GM19193 (cell line): ENCODE measurements around the gene ESPN.

ENCODE experiments used
- POLR2A ChIP-seq: IDR thresholded peaks from 4 replicates; pipeline ENCODE4 v1.6.1; 2011; ENCODE audit not compliant: insufficient read depth, insufficient read length; ENCODE audit errors: extremely low read depth

ESPN gene

GRCh38 chr1:6485168-6486101 lies 60.9 kb downstream of the ESPN start:
- TF ChIP-seq POLR2A, result no peak

- no peak for TF ChIP-seq POLR2A
These were observed 61.9 kb downstream of the ESPN start for GRCh38 chr1:6486433-6487011.

- TF ChIP-seq POLR2A, result no peak
These were observed 63.4 kb downstream of the ESPN start for GRCh38 chr1:6487804-6488484.

- no peak for TF ChIP-seq POLR2A
These were observed 64.2 kb downstream of the ESPN start for GRCh38 chr1:6488602-6489382.

GRCh38 chr1:6489383-6489765 lies 64.8 kb downstream of the ESPN start:
- TF ChIP-seq POLR2A, result no peak

- no peak for TF ChIP-seq POLR2A
These were observed 65.2 kb downstream of the ESPN start for GRCh38 chr1:6489799-6490180.

GRCh38 chr1:6490181-6491080 lies 65.9 kb downstream of the ESPN start:
- peak; percentile 50 for TF ChIP-seq POLR2A

GRCh38 chr1:6491081-6491449 lies 66.5 kb downstream of the ESPN start:
- no peak for TF ChIP-seq POLR2A

GRCh38 chr1:6491480-6491962 lies 66.9 kb downstream of the ESPN start, which contains the start of gene PLEKHG5:
PLEKHG5 (minus strand) TSS chr1:6491667; CDS start chr1:6477571, 14,096 bp downstream.
- TF ChIP-seq POLR2A, result no peak

GRCh38 chr1:6491966-6492365 lies 67.4 kb downstream of the ESPN start:
- TF ChIP-seq POLR2A, result no peak

GRCh38 chr1:6494627-6495026 lies 70.1 kb downstream of the ESPN start:
- no peak for TF ChIP-seq POLR2A

GRCh38 chr1:6495041-6495441 lies 70.5 kb downstream of the ESPN start:
- no peak for TF ChIP-seq POLR2A

GRCh38 chr1:6495540-6496364 lies 71.2 kb downstream of the ESPN start:
- no peak for TF ChIP-seq POLR2A
